Measurements from ENCODE around the gene ACTR10.

ACTR10 gene

DNA sequence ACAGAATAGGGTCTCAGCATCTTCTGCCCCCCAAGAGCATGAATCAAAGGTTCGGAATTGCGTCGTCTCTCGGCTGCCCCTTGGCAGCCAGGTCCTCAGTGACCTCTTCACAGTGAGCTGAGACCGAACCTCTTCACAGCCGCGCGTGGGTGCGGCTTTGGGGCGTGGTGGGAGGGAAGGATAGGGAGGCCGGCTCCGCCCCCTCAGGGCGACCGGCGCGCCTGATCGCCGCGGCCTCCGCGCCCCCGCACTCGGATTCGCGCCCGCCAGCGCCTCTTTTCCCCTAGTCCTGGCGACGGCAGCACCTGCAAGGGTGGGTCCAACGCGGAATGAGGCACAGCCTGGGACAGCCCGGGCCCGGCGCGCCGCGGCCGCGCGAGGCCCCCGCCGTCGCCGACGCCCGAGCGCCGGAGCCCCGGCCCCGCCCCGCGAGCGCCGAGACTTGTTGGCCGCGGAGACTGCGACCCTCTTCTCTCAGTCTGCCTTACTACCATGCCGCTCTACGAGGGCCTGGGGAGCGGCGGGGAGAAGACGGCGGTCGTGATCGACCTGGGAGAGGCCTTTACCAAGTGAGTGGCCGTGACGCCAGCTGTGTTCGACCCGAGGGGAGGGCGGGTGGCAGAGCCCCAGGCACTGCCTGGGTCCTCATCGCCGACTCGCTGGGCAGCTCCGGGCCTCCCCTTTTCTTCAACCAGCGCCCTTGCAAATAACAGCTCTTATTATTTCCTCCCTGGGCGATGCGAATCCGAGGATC, at the start of gene ACTR10:
Gene ACTR10, plus strand, starts transcription at position 424 of the 754 bp plus-strand sequence. Its CDS starts 69 bp downstream, at position 493.
- in situ Hi-C loops (cut with HindIII; ENCODE audit: low pct_unique_long_range_greater_than_20kb, low sequenced_read_pairs) = no loop called here
- peak; percentile 81 to 90 for DNase-seq (ENCODE audit: low read depth in 1 of 2, low spot score in 1 of 2)
- no peak for TF ChIP-seq JUND (IDR thresholded peaks at IDR 0.05; ENCODE audit: low read depth)

DNA sequence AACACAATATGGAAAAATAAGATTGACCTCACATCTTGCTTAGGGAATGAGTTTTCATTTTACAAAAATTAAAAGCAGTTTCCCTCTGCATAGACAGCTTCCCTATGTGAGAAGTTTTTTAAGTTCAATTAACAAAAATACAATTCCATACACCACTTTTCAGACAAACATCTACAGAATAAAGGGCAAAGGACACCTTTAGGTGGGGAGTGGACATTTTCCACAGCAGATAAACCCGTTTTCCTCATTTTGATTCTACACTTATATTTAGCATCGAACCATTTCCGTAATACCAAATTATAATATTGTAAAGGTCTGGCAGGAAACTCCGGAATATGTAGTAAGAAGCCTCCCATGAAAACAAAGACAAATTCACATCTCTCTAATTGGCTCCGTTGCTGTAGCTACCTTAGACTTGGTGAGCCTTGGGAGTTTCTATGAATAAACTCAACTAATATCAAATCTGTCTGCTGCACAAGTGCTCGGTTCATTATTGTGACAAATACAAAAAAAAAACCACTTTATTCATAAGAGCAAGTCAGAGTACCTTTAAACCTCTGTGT, 49.6 kb upstream of the ACTR10 start:
- in situ Hi-C loops (cut with HindIII; ENCODE audit: low pct_unique_long_range_greater_than_20kb, low sequenced_read_pairs) = no loop called here
- no peak for DNase-seq (ENCODE audit: low read depth in 1 of 2, low spot score in 1 of 2)
- no peak for TF ChIP-seq JUND (IDR thresholded peaks at IDR 0.05; ENCODE audit: low read depth)

DNA sequence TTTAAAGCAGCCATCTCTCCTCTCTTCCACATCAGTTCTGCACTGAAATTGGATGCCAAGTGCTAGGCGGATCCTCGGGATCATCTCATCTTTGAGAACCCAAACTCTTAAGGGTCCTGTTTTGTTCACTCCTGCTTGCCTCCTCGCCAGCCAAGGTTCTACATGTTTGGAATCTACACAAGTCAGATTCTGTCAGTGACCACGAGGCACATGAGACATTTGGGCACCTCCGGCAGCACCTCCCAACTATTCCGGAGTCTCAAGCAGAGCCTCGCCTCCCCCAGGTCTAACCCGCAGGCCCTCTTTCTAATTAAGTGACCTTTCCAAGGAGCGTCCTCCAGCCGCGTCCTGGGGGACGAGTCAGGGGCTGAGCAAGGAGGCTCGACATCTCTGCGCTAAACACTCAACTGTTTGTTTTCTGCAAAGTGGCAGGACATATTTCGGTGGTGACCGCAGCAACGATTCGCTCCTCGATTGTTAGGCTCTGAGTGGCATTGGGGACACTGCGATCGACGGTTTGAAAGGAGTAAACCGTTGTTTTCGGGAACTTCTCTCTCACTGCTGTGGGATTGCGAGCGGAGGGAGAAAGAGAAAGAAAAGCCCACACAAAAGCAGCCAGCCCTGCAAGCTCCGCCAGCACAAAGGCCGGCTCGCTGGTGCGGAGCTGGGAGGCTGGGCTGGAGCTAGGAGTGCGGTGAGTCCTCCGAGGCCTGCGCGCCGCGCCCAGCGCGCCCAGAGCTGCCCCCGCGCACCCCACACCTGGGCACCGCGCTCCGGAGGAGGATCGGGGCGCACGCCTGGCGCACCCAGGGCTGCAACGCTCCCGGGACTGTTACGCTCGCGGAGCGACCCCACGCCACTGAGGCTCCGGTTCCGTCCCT, 48.6 kb upstream of the ACTR10 start:
- in situ Hi-C loops (cut with HindIII; ENCODE audit: low pct_unique_long_range_greater_than_20kb, low sequenced_read_pairs) = no loop called here
- TF ChIP-seq JUND (IDR thresholded peaks at IDR 0.05; ENCODE audit: low read depth) = no peak
- DNase-seq (ENCODE audit: low read depth in 1 of 2, low spot score in 1 of 2) = no peak

DNA sequence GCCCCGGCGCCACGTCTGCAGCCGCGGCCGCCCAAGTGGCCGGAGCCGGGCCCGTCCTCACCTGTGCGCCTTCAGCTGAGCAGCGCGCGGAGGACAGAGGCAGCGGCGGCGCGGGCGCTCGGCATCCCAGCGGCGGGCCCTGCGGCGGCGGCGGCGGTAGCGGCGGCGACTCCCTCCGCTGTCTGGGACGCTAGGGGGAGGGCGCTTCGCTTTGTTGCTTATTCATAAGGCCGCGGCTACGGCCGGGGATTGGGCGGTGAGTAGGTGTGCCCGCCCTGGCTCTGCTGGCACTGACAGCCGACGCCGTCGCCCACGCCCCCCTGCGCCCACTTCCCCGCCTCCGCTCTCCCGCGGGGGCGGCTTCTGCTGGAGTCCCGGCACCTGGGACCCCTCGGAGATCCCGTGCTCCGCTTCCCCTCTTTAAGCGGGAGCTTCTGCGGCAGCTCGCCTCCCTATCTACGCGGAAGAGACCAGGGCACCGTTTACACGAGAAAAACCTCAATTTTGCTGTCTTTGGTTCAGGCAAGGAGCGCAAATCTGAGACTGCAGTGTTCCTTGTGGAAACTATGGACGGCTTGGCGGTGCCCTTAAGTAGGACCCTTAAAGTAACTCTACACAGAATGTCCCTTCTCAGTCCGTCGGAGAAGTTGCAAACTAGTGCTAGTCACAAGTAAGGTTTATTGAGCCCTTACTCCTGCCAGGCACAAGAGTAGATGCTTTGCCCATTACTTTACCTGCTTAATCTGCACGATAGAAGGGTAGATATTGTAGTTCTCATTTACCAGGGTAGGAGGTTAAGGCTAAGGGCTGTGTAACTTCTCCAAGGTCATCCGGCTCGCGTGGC, 47.7 kb upstream of the ACTR10 start, which contains the start of gene ARMH4:
Gene ARMH4, minus strand, starts transcription at position 200 of the 844 bp plus-strand sequence. CDS start 12,855 bp downstream, outside the sequence.
- in situ Hi-C loops (cut with HindIII; ENCODE audit: low pct_unique_long_range_greater_than_20kb, low sequenced_read_pairs) = no loop called here
- peak; percentile 84 to 88 for DNase-seq (ENCODE audit: low read depth in 1 of 2, low spot score in 1 of 2)
- no peak for TF ChIP-seq JUND (IDR thresholded peaks at IDR 0.05; ENCODE audit: low read depth)

DNA sequence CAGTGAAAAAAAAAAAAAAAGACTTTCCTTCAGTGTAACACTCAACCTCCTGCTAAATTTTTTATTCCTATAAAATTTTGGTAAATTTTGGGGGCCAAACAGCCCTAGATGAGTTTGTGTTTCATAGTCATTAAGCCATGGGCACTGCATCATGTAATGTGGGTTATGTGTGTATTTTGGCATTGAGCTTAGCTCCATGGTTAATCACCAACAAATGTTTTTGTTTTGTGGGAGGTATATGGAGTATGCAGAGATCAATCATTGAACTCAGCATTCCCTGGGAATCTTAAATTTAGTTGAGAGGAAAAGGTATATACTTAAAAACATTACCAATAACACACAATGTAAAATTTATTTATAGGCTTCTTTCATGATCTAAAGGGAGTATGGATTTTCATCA, 39.4 kb upstream of the ACTR10 start:
- in situ Hi-C loops (cut with HindIII; ENCODE audit: low pct_unique_long_range_greater_than_20kb, low sequenced_read_pairs) = no loop called here
- no peak for TF ChIP-seq JUND (IDR thresholded peaks at IDR 0.05; ENCODE audit: low read depth)
- DNase-seq (ENCODE audit: low read depth in 1 of 2, low spot score in 1 of 2) = no peak

DNA sequence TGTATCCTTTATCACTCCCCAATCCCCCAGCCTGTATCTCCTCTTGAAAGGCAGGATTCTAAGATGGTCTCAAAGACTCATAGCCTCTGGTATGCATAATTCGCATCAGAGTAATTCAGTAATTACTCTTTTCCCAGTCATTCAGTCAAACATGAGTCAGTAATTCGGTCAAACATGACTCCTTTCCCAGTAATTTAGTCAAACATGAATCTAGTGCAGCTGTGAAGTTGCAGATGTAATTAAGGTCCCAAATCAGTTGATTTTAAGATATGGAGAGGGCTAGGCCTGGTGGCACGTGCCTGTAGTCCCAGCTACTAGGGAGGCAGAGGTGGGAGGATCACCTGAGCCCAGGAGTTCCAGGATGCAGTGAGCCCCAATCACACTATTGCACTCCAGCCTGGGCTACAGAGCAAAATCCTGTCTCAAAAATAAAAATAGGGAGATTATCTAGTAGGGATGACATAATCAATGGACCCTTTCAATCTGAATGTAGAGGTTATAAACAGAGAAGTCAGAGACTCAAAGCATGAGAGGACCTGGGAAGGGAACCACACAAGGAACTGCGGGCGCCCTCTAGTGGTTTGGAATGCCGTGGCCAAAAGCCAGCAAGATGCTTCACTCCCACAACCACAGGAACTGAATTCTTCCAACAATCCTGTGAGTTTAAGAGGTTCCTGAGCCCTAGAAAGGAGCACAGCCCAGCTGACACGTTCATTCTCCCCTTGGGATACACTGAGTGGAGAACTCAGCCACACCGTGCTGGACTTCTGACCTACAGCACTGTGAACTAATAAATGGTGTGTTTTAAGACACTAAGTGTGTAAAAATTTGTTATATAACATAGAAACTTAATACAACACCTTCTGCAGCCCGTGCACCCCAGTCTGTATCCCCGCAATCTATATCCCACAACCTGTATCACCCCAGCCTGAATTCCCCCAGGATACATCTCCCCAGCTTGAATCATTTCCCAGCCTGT, 33.7 kb upstream of the ACTR10 start:
- TF ChIP-seq JUND (IDR thresholded peaks at IDR 0.05; ENCODE audit: low read depth) = no peak
- in situ Hi-C loops (cut with HindIII; ENCODE audit: low pct_unique_long_range_greater_than_20kb, low sequenced_read_pairs) = no loop called here
- peak; percentile 70 to 86 for DNase-seq (ENCODE audit: low read depth in 1 of 2, low spot score in 1 of 2)

DNA sequence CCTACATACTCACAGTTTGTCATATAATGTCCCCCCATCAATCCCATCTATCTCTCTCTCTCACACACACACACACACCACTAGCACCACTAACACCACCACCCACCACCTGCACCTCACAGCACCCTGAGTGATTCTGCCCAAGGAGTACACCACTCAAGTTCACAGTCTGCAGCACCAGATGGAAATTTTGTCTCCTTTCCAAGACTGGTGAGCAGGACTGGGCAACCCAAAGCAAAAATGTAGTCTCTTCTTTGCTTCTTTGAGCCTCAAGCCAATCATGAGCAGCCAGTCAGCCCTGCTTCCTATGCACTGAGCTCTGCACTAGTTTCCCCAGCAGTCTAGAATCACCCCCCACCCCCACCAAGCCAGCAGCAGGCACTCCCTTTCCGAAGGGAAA, 32.9 kb upstream of the ACTR10 start:
- in situ Hi-C loops (cut with HindIII; ENCODE audit: low pct_unique_long_range_greater_than_20kb, low sequenced_read_pairs) = no loop called here
- TF ChIP-seq JUND (IDR thresholded peaks at IDR 0.05; ENCODE audit: low read depth) = no peak
- no peak for DNase-seq (ENCODE audit: low read depth in 1 of 2, low spot score in 1 of 2)

DNA sequence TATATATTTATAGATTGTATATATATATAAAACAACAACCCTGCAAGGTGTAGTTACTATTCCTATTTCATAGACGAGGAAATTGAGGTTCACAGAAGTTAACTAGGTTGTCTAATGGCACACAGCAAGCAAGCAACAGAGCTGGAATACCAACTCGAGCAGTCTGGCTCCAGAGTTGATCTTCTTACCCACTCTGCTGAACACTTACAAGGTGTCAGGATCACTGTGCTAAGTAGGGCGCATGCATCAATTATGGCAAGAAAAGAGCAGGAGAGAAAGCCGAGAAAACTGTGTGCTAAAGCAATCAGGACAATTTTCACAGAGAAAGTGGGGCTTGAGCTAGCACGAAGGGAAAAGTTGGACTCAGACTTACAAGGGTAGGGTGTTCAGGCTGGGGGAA, 32.1 kb upstream of the ACTR10 start:
- DNase-seq (ENCODE audit: low read depth in 1 of 2, low spot score in 1 of 2) = no peak
- in situ Hi-C loops (cut with HindIII; ENCODE audit: low pct_unique_long_range_greater_than_20kb, low sequenced_read_pairs) = no loop called here

DNA sequence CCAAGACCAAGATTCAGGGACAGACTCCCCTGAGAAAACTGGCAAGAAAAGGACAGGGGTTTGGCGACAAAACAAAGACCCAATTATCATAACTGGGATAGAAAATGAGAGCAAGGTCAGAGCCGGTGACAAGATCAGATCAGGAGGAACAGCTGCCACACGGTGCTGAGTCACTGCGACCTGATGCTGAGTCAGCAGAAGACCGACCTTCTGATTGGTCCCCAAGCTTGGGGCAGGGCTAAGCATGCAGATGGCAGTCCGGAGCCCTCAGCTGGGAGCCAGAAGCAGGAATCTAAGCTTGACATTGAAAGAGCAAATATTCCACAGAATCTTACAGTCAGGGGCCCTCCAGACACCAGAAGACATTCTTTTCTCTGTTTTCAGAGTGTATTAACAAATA, 28.9 kb upstream of the ACTR10 start:
- in situ Hi-C loops (cut with HindIII; ENCODE audit: low pct_unique_long_range_greater_than_20kb, low sequenced_read_pairs) = no loop called here
- DNase-seq (ENCODE audit: low read depth in 1 of 2, low spot score in 1 of 2) = peak; percentile 91 to 95
- TF ChIP-seq JUND (IDR thresholded peaks at IDR 0.05; ENCODE audit: low read depth) = no peak

More for the DNA sequence above, 32.1 kb upstream of the ACTR10 start:
- no peak for TF ChIP-seq JUND (IDR thresholded peaks at IDR 0.05; ENCODE audit: low read depth)

DNA sequence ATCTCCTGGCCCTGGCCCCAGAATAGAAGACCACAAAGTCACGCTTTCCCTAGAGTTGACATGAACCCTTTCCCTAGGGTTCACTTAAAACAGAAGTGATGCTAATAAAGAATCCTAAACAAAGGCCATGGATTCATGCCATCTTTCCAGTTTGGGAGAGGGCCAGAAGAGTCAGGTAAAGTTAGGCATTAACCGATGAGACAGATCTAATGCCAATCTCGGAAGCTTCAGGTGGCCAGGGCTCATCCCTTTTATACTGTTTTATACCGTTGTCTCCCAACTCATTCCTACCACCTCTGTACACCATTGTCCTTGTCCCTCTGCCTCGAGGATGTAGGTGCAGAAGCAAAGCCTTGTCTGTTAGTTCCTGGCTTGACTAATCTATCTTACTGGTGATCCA, 22.8 kb upstream of the ACTR10 start:
- DNase-seq (ENCODE audit: low read depth in 1 of 2, low spot score in 1 of 2) = no peak
- TF ChIP-seq JUND (IDR thresholded peaks at IDR 0.05; ENCODE audit: low read depth) = no peak
- in situ Hi-C loops (cut with HindIII; ENCODE audit: low pct_unique_long_range_greater_than_20kb, low sequenced_read_pairs) = no loop called here

DNA sequence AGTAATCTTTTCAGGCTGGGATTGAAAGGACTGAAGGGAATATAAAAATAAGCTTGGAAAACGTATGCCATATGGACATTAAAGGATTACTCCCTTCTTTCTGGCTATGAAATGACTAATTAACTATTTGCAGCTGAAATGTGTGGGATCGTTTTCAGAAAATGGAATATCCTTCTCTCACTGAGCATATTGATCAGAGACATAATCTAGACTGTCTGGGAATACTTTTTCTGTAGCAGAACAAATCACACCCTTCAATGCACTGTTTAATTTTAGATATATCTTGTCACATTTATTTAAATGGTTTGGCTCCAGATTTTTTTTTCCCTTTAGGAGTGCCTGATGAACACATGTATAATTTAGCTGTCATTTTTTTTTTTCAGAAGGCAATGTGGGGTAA, 10.8 kb upstream of the ACTR10 start:
- in situ Hi-C loops (cut with HindIII; ENCODE audit: low pct_unique_long_range_greater_than_20kb, low sequenced_read_pairs) = no loop called here
- no peak for TF ChIP-seq JUND (IDR thresholded peaks at IDR 0.05; ENCODE audit: low read depth)
- DNase-seq (ENCODE audit: low read depth in 1 of 2, low spot score in 1 of 2) = no peak
